Measurements from ENCODE around the gene ABCA5.
"Not testable (repeated sequence)": the region's sequence is repeated elsewhere in the genome, so short reads cannot be mapped to it uniquely, and the experiment has no call there.

ABCA5 gene

DNA sequence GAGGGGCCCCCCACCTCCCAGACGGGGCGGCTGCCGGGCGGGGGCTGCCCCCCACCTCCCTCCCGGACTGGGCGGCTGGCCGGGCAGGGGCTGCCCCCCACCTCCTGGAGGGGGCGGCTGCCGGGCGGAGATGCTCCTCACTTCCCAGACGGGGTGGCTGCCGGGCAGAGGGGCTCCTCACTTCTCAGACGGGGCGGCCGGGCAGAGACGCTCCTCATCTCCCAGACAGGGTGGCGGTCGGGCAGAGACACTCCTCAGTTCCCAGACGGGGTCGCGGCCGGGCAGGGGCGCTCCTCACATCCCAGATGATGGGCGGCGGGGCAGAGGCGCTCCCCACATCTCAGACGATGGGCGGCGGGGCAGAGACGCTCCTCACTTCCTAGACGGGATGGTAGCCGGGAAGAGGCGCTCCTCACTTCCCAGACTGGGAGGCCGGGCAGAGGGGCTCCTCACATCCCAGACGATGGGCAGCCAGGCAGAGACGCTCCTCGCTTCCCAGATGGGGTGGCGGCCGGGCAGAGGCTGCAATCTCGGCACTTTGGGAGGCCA, 130.8 kb downstream of the ABCA5 start:
- not testable (repeated sequence) for DNase-seq

Measured in T-helper 2 cell (primary cell).